HG02798 (cell line): ENCODE data around the gene ATP11A.
"Not testable (repeated sequence)": the region's sequence is repeated elsewhere in the genome, so short reads cannot be mapped to it uniquely, and the experiment has no call there.

ENCODE experiments used
- ATAC-seq: cut with Tn5 transposase; IDR thresholded peaks from one replicate; pipeline ENCODE4 v1.9.1; 2021; ENCODE audit warnings: mild to moderate bottlenecking; ENCODE audit not compliant: unreplicated experiment, poor library complexity

The ATP11A gene

GRCh38 chr13:112884700-112885099, 194.9 kb downstream of the ATP11A start:
- not testable (repeated sequence) for ATAC-seq

- no peak for ATAC-seq
Observed at GRCh38 chr13:112885242-112885781, 195.5 kb downstream of the ATP11A start.

- no peak for ATAC-seq
Observed at GRCh38 chr13:112885782-112886268, 196.0 kb downstream of the ATP11A start.

GRCh38 chr13:112887151-112887550, 197.3 kb downstream of the ATP11A start:
- no peak for ATAC-seq

- no peak for ATAC-seq
Observed at GRCh38 chr13:112887557-112887991, 197.7 kb downstream of the ATP11A start.

GRCh38 chr13:112888238-112889111, 198.6 kb downstream of the ATP11A start:
- no peak for ATAC-seq

GRCh38 chr13:112889351-112890290, 199.8 kb downstream of the ATP11A start:
- ATAC-seq = no peak

- ATAC-seq = no peak
Observed at GRCh38 chr13:112890316-112891145, 200.7 kb downstream of the ATP11A start.

- no peak for ATAC-seq
Observed at GRCh38 chr13:112891477-112892401, 201.9 kb downstream of the ATP11A start.

- ATAC-seq = no peak
Observed at GRCh38 chr13:112892426-112893206, 202.8 kb downstream of the ATP11A start.

- no peak for ATAC-seq
Observed at GRCh38 chr13:112893207-112893569, 203.3 kb downstream of the ATP11A start.

GRCh38 chr13:112893570-112894422, 204.0 kb downstream of the ATP11A start:
- ATAC-seq = peak; percentile 40

GRCh38 chr13:112894423-112894672, 204.5 kb downstream of the ATP11A start:
- no peak for ATAC-seq

- ATAC-seq = no peak
Observed at GRCh38 chr13:112894673-112895481, 205.0 kb downstream of the ATP11A start.

- ATAC-seq = no peak
Observed at GRCh38 chr13:112895521-112896465, 206.0 kb downstream of the ATP11A start.
